HCT116 (cell line): Measurements from ENCODE around the gene GRIN3B. TPM values are rescaled to one million over a fixed set of nuclear protein-coding genes. Genes with fewer than 3 reads are reported as not detected.

Source experiments
- ATAC-seq: fragments of 200-7000 bp; cut with Tn5 transposase; 2 replicates; pipeline ENCODE4 v1.9.1; 2020; ENCODE audit warnings: mild to moderate bottlenecking, moderate library complexity
- BruUV-seq: library from RNA; stranded (reverse); fragments of 400-500 nt; replicated peaks from 2 replicates; lab custom pipeline; 2021; lab: Mats Ljungman, UMichigan
- CTCF ChIA-PET: fragments of 300-600 bp; sonication (Branson Sonifier 250); formaldehyde crosslinking; loops from one replicate; lab custom pipeline; 2021; ENCODE audit warnings: antibody characterized with exemption; lab: Charles Lee
- POLR2A ChIA-PET: fragments of 300-600, 350-600 bp; sonication (Branson Sonifier 250); formaldehyde crosslinking; loops from one replicate; lab custom pipeline; 2021; ENCODE audit warnings: antibody characterized with exemption; lab: Charles Lee
- RAD21 ChIA-PET, 2 experiments: fragments of 300-600 bp; sonication (Branson Sonifier 250); formaldehyde crosslinking; loops; one replicate each; lab custom pipeline; 2023; ENCODE audit warnings: low total read pairs in 2 of 2; ENCODE audit not compliant: uncharacterized antibody in 2 of 2, unreplicated experiment in 2 of 2, low non-redundant PET in 1 of 2; lab: Charles Lee
- DNase-seq: peaks from one replicate; pipeline ENCODE4 v3.0.0-alpha.2; 2010; ENCODE audit warnings: low read depth, low spot score
- H2AFZ ChIP-seq: fragments of 200-600 bp; shearing (Covaris generic), sonication (generic); 2 replicates; pipeline ENCODE4 v1.6.1; 2017; ENCODE audit warnings: low read depth, mixed run types, mixed read lengths, antibody characterized with exemption, low read length; ENCODE audit not compliant: poor library complexity, severe bottlenecking
- H3K27ac ChIP-seq: 2 replicates; pipeline ENCODE4 v1.5.1; 2012; ENCODE audit warnings: low read depth, low read length
- H3K27me3 ChIP-seq: fragments of 200-600 bp; sonication (generic); 2 replicates; pipeline ENCODE4 v1.6.1; 2016; ENCODE audit warnings: mixed run types, low read length, mixed read lengths; ENCODE audit not compliant: insufficient read depth
- H3K36me3 ChIP-seq, 2 experiments: fragments of 200-500 bp in 1 of 2; fragments of 200-600 bp in 1 of 2; sonication (Bioruptor generic) in 1 of 2; sonication (generic) in 1 of 2; 2 replicates each; pipeline versions ENCODE4 v1.5.1 to v1.6.1; 2014 to 2016; ENCODE audit warnings: low read length in 2 of 2, inconsistent platforms in 1 of 2, mixed read lengths in 1 of 2, mixed run types in 1 of 2; ENCODE audit not compliant: insufficient read depth in 2 of 2, control insufficient read depth in 1 of 2
- H3K4me1 ChIP-seq, 2 experiments: fragments of 200-600 bp in 1 of 2; sonication (generic) in 1 of 2; 2 replicates each; pipeline versions ENCODE4 v1.5.1 to v1.6.1; 2012 to 2017; ENCODE audit warnings: low read length in 2 of 2, inconsistent platforms in 1 of 2, mild to moderate bottlenecking in 1 of 2, mixed read lengths in 1 of 2, mixed run types in 1 of 2, moderate library complexity in 1 of 2; ENCODE audit not compliant: insufficient read depth in 2 of 2, control insufficient read depth in 1 of 2
- H3K4me2 ChIP-seq: fragments of 200-600 bp; sonication (generic); 2 replicates; pipeline ENCODE4 v1.6.1; 2017; ENCODE audit warnings: mixed run types, low read length, mixed read lengths
- H3K4me3 ChIP-seq, 2 experiments: fragments of 200-600 bp in 1 of 2; sonication (generic) in 1 of 2; replicated peaks in 1 of 2; 2 replicates each; pipeline ENCODE4 v1.5.1; 2011 to 2016; ENCODE audit warnings: low read length in 2 of 2, control low read depth in 1 of 2, low read depth in 1 of 2, mild to moderate bottlenecking in 1 of 2, mixed read lengths in 1 of 2, mixed run types in 1 of 2
- H3K79me2 ChIP-seq: fragments of 200-600 bp; sonication (generic); 2 replicates; pipeline ENCODE4 v1.6.1; 2017; ENCODE audit warnings: mild to moderate bottlenecking, mixed run types, low read length, moderate library complexity, mixed read lengths; ENCODE audit not compliant: insufficient read depth
- H3K9ac ChIP-seq: fragments of 200-600 bp; sonication (generic); 2 replicates; pipeline ENCODE4 v1.6.1; 2016; ENCODE audit warnings: low read length, mixed read lengths
- H3K9me2 ChIP-seq: fragments of 200-600 bp; sonication (generic), shearing (Covaris generic); 2 replicates; pipeline ENCODE4 v1.6.1; 2017; ENCODE audit warnings: mixed run types, mild to moderate bottlenecking, moderate library complexity; ENCODE audit not compliant: insufficient read depth
- H3K9me3 ChIP-seq, 2 experiments: fragments of 200-500 bp in 1 of 2; fragments of 200-600 bp in 1 of 2; sonication (Bioruptor generic) in 1 of 2; sonication (generic) in 1 of 2; 2 replicates each; pipeline ENCODE4 v1.6.1; 2014 to 2017; ENCODE audit warnings: low read length in 2 of 2, mixed read lengths in 2 of 2, inconsistent platforms in 1 of 2, low read depth in 1 of 2, mild to moderate bottlenecking in 1 of 2, mixed run types in 1 of 2, moderate library complexity in 1 of 2; ENCODE audit not compliant: control insufficient read depth in 1 of 2, insufficient read depth in 1 of 2
- H4K20me1 ChIP-seq: fragments of 200-600 bp; sonication (generic), shearing (Covaris generic); 2 replicates; pipeline ENCODE4 v1.6.1; 2017; ENCODE audit warnings: mixed run types, mild to moderate bottlenecking, moderate library complexity; ENCODE audit not compliant: insufficient read depth
- ATF3 ChIP-seq: IDR thresholded peaks from 2 replicates; pipeline ENCODE4 v1.6.1; 2012
- CBX3 ChIP-seq: IDR thresholded peaks from 2 replicates; pipeline ENCODE4 v1.6.1; 2012; ENCODE audit warnings: low read depth
- CEBPB ChIP-seq: IDR thresholded peaks from 2 replicates; pipeline ENCODE4 v1.6.1; 2012; ENCODE audit warnings: low read depth
- EGR1 ChIP-seq: IDR thresholded peaks from 2 replicates; pipeline ENCODE4 v1.6.1; 2012; ENCODE audit warnings: low read depth
- ELF1 ChIP-seq: IDR thresholded peaks from 2 replicates; pipeline ENCODE4 v1.6.1; 2012; ENCODE audit warnings: low read depth, borderline replicate concordance
- EZH2 ChIP-seq: fragments of 200-600 bp; sonication (generic); IDR thresholded peaks from 2 replicates; pipeline ENCODE4 v1.6.1; 2017; ENCODE audit warnings: antibody characterized with exemption, mixed run types
- EZH2phosphoT487 ChIP-seq: fragments of 200-600 bp; IDR thresholded peaks from 2 replicates; pipeline ENCODE4 v1.6.1; 2018; ENCODE audit warnings: antibody characterized with exemption, borderline replicate concordance
- JUND ChIP-seq: IDR thresholded peaks from 2 replicates; pipeline ENCODE4 v1.6.1; 2012
- MAX ChIP-seq: IDR thresholded peaks from 2 replicates; pipeline ENCODE4 v1.6.1; 2012
- POLR2AphosphoS5 ChIP-seq: IDR thresholded peaks from 2 replicates; pipeline ENCODE4 v1.6.1; 2011; ENCODE audit warnings: mild to moderate bottlenecking, low read depth, low read length, moderate library complexity
- RAD21 ChIP-seq: IDR thresholded peaks from 2 replicates; pipeline ENCODE4 v1.6.1; 2012; ENCODE audit warnings: low read depth, mild to moderate bottlenecking
- SIN3A ChIP-seq: IDR thresholded peaks from 2 replicates; pipeline ENCODE4 v1.6.1; 2012; ENCODE audit warnings: low read depth
- SP1 ChIP-seq: IDR thresholded peaks from 2 replicates; pipeline ENCODE4 v1.6.1; 2012; ENCODE audit warnings: low read depth
- SRF ChIP-seq: IDR thresholded peaks from 2 replicates; pipeline ENCODE4 v1.6.1; 2012; ENCODE audit warnings: low read depth
- TCF7L2 ChIP-seq: IDR thresholded peaks from 2 replicates; pipeline ENCODE4 v1.7.0; 2011; ENCODE audit warnings: borderline replicate concordance, inconsistent platforms; ENCODE audit not compliant: insufficient read depth, insufficient read length; ENCODE audit errors: extremely low read depth
- ZBTB33 ChIP-seq: IDR thresholded peaks from 2 replicates; pipeline ENCODE4 v1.6.1; 2011; ENCODE audit warnings: mild to moderate bottlenecking, low read length, moderate library complexity; ENCODE audit not compliant: insufficient replicate concordance; ENCODE audit errors: extremely low read depth
- ZFX ChIP-seq: fragments of 450-650 bp; IDR thresholded peaks from 2 replicates; pipeline ENCODE4 v1.6.1; 2017
- ZNF274 ChIP-seq: fragments of 200-500 bp; sonication (Bioruptor generic); IDR thresholded peaks from 2 replicates; pipeline ENCODE4 v1.6.1; 2014; ENCODE audit warnings: mild to moderate bottlenecking, low read depth, low read length, inconsistent platforms
- intact Hi-C: fragments of 100-400 bp; cut with micrococcal nuclease; formaldehyde crosslinking; loops from 2 replicates; pipeline ENCODE4 v1.10.0; 2022
- total RNA-seq: library from RNA; stranded (reverse); gene quantifications from one replicate; pipeline ENCODE4 v1.2.1, GENCODE V29; 2021; ENCODE audit not compliant: unreplicated experiment

Gene GRIN3B
- total RNA-seq, 1 experiment from 2014 or later: 0.69 TPM

GRCh38 chr19:977058-977464, 23.2 kb upstream of the GRIN3B start:
- ChIA-PET CTCF (no interaction called here), RAD21 (no interaction called here), POLR2A (no interaction called here)
- BruUV-seq: no TSS peak
- no peaks in the 10 kb centered on the region for H3K27me3 ChIP-seq
- H3K9me2 ChIP-seq: no peaks in the 10 kb centered on the region
- H3K9me3 ChIP-seq: no peaks in the 10 kb centered on the region
- no peak for ATAC-seq
- H4K20me1 ChIP-seq: no peaks in the 10 kb centered on the region
- TF ChIP-seq ATF3: no peak
- TF ChIP-seq SRF: no peak
- no peak for TF ChIP-seq SP1
- no peak for TF ChIP-seq MAX
- TF ChIP-seq POLR2AphosphoS5: no peak
- no peak for TF ChIP-seq ZBTB33
- TF ChIP-seq EZH2: no peak
- no peak for TF ChIP-seq SIN3A
- TF ChIP-seq CBX3: no peak
- TF ChIP-seq EGR1: no peak
- TF ChIP-seq CEBPB: no peak
- no peak for TF ChIP-seq ZNF274
- TF ChIP-seq TCF7L2: no peak
- TF ChIP-seq ZFX: no peak
- no peak for TF ChIP-seq RAD21
- no peak for TF ChIP-seq EZH2phosphoT487
- TF ChIP-seq JUND: no peak
- TF ChIP-seq ELF1: no peak
- no peak overlapping the region for H3K9ac ChIP-seq
- peaks cover 3 to 6% of the 10 kb centered on the region in 2 experiments; a peak in 2 of 4 replicates for H3K36me3 ChIP-seq
- H3K4me1 ChIP-seq: peaks cover 8 to 13% of the 10 kb centered on the region in 2 experiments; a peak in 3 of 4 replicates
- no peak for DNase-seq
- H2AFZ ChIP-seq: no peak overlapping the region
- no peak overlapping the region for H3K27ac ChIP-seq
- H3K4me2 ChIP-seq: no peak overlapping the region
- intact Hi-C loops: no loop called here
- no peak overlapping the region for H3K4me3 ChIP-seq
- no peaks in the 10 kb centered on the region for H3K79me2 ChIP-seq
